Right lobe of liver (tissue), 6 donors: ENCODE data around the gene RAB37. TPM values are rescaled to one million over a fixed set of nuclear protein-coding genes. Genes with fewer than 3 reads are reported as not detected.

Source experiments
- ATAC-seq, 4 donors: fragments of 200-7000 bp; cut with Tn5 transposase; one replicate each; pipeline ENCODE4 v1.9.1; 2020; ENCODE audit warnings: mild to moderate bottlenecking in 4 of 4, moderate library complexity in 4 of 4
- DNase-seq, 3 donors: peaks; one replicate each; pipeline ENCODE4 v3.0.0-alpha.2; 2020
- H3K27ac ChIP-seq, 3 donors: fragments of 200-600 bp; one replicate each; pipeline ENCODE4 v1.8.0; 2022
- H3K27me3 ChIP-seq, 2 donors: fragments of 200-600 bp; one replicate each; pipeline ENCODE4 v1.8.0; 2022
- H3K36me3 ChIP-seq, 4 donors: fragments of 200-600 bp; sonication (generic) in 1 of 4; one replicate each; pipeline versions ENCODE4 v1.5.1 to v1.8.0; 2017 to 2022; ENCODE audit warnings: control low read depth in 1 of 4
- H3K4me1 ChIP-seq, 4 donors: fragments of 200-600 bp; sonication (generic) in 1 of 4; one replicate each; pipeline versions ENCODE4 v1.5.1 to v1.8.0; 2017 to 2022; ENCODE audit warnings: control low read depth in 1 of 4
- H3K4me3 ChIP-seq, 3 donors: fragments of 200-600 bp; one replicate each; pipeline ENCODE4 v1.8.0; 2022
- H3K9me3 ChIP-seq, 4 donors: fragments of 200-600 bp; sonication (generic) in 1 of 4; one replicate each; pipeline versions ENCODE4 v1.5.1 to v1.8.0; 2017 to 2022; ENCODE audit warnings: control low read depth in 1 of 4
- CTCF ChIP-seq, 4 donors: fragments of 200-600 bp in 3 of 4; fragments of 450-650 bp in 1 of 4; IDR thresholded peaks; one replicate each; pipeline versions ENCODE4 v1.5.1 to v1.8.0; 2016 to 2022; ENCODE audit warnings: antibody characterized with exemption in 4 of 4, mild to moderate bottlenecking in 2 of 4
- POLR2A ChIP-seq: fragments of 450-650 bp; IDR thresholded peaks from one replicate; pipeline ENCODE4 v1.6.1; 2017; ENCODE audit warnings: antibody characterized with exemption, mild to moderate bottlenecking
- WGBS: methylation state at CpG from one replicate; pipeline ENCODE4 v1.1.6; 2018; ENCODE audit warnings: low coverage, low lambda C conversion rate; ENCODE audit not compliant: insufficient coverage; ENCODE audit errors: missing lambda C conversion rate; 5-methylcytosine and 5-hydroxymethylcytosine counted together
- intact Hi-C, 2 donors: fragments of 100-400 bp; cut with DNase I; formaldehyde crosslinking; loops; one replicate each; pipeline versions ENCODE4 v1.11.2 to v1.14.1; 2022
- total RNA-seq, 6 experiments: library from RNA; depleted of rRNA in 2 of 6; stranded (reverse); fragments of >200 nt in 2 of 6; fragmentation: NEBNext Ultra II Directional in 3 of 6; extraction: Animal tissue kit (Norgen Biotek cat#: 25700) in 3 of 6; gene quantifications; one replicate each; pipeline versions ENCODE4 v1.1.0 to v1.2.4, GENCODE V29; 2016 to 2023
- donor health status: DM: no; HTN: yes; CAD: no.
- donor health status: DM: no; HTN: no; CAD: no.
- donor health status: DM: no; HTN: no; CAD: no.
- donor health status: DM: no; HTN: yes; CAD: no.
- donor health status: DM: no; HTN: yes; CAD: no.

The RAB37 gene
- total RNA-seq, 6 experiments from 2014 or later, result 5.0 to 14.4 (median 9.0) TPM

- no peak for TF ChIP-seq CTCF (IDR thresholded peaks at IDR 0.05)
- no peak for TF ChIP-seq POLR2A
- Histone ChIP-seq H3K4me1 (peaks cover 0 to 20% (median 7%) of the 10 kb centered on the region in 4 donors), H3K4me3 (no peak overlapping the region), H3K36me3 (no peaks in the 10 kb centered on the region), H3K9me3 (no peaks in the 10 kb centered on the region), H3K27ac (no peak overlapping the region), H3K27me3 (no peaks in the 10 kb centered on the region)
- ATAC-seq, result no peak
- intact Hi-C loops, result no loop called here
- DNase-seq, result no peak
- 90% methylated on average over 1 of the region's 3 CpGs for WGBS
Measured at GRCh38 chr17:74734256-74734655, 2.8 kb upstream of the RAB37 start.

- H3K36me3 ChIP-seq, result no peaks in the 10 kb centered on the region
- H3K27me3 ChIP-seq, result no peaks in the 10 kb centered on the region
- intact Hi-C loops, result no loop called here
- peak overlapping the region; percentile 81 to 89 (median 88) for H3K27ac ChIP-seq
- H3K4me3 ChIP-seq, result peak overlapping the region; percentile 46 to 82 (median 66)
- peak in 2 of 3 donors; percentile 52 to 78 for DNase-seq
- H3K9me3 ChIP-seq, result no peaks in the 10 kb centered on the region
- peak; percentile 38 to 55 (median 46) for ATAC-seq
- H3K4me1 ChIP-seq, result peaks cover 0 to 20% (median 7%) of the 10 kb centered on the region in 4 donors
- WGBS, result 12% methylated on average over 8 of the region's 38 CpGs
- TF ChIP-seq CTCF (IDR thresholded peaks at IDR 0.05) (peak; percentile 34 to 45 (median 40)), POLR2A (no peak)
Measured at GRCh38 chr17:74737299-74738050, 419 bp downstream of the RAB37 start.

GRCh38 chr17:74738051-74738996 lies 1.3 kb downstream of the RAB37 start:
- ATAC-seq (peak in 2 of 4 donors; percentile 1 to 6), DNase-seq (peak in 1 of 3 donors; percentile 71)
- H3K27me3 ChIP-seq, result no peaks in the 10 kb centered on the region

More at GRCh38 chr17:74738051-74738996, 1.3 kb downstream of the RAB37 start:
- Histone ChIP-seq H3K4me3 (peak overlapping the region; percentile 46 to 82 (median 66)), H3K9me3 (no peaks in the 10 kb centered on the region), H3K36me3 (no peaks in the 10 kb centered on the region), H3K4me1 (peaks cover 0 to 20% (median 7%) of the 10 kb centered on the region in 4 donors), H3K27ac (peak overlapping the region in 2 of 3 donors; percentile 88 to 89)
- no peak for TF ChIP-seq POLR2A
- no peak for TF ChIP-seq CTCF (IDR thresholded peaks at IDR 0.05)
- 35% methylated on average over 2 of the region's 16 CpGs for WGBS
- intact Hi-C loops, result no loop called here
